ENCODE data around the gene MAGI3.
"Not testable (repeated sequence)": the region's sequence is repeated elsewhere in the genome, so short reads cannot be mapped to it uniquely, and the experiment has no call there.

The MAGI3 gene

DNA sequence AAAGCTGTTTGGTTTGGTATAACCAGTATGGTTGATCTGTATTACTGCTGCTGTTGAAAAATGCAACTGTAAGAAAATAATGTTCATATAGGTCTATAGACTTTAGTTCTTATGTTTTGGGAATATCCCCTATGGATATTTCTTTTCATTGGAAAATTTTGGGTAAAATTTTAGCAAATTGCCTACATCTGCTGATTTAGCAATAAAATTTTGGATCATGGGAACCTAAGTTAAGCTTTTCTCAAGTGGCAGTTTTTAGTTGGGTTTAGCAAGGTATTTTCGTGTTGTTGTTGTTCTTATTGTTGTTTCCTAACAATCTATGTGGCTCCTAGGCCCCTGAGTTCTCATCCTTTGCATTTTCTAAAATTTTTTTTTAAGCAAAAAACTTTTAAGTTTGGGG is 201.9 kb downstream of the MAGI3 start:
- no peak for DNase-seq

DNA sequence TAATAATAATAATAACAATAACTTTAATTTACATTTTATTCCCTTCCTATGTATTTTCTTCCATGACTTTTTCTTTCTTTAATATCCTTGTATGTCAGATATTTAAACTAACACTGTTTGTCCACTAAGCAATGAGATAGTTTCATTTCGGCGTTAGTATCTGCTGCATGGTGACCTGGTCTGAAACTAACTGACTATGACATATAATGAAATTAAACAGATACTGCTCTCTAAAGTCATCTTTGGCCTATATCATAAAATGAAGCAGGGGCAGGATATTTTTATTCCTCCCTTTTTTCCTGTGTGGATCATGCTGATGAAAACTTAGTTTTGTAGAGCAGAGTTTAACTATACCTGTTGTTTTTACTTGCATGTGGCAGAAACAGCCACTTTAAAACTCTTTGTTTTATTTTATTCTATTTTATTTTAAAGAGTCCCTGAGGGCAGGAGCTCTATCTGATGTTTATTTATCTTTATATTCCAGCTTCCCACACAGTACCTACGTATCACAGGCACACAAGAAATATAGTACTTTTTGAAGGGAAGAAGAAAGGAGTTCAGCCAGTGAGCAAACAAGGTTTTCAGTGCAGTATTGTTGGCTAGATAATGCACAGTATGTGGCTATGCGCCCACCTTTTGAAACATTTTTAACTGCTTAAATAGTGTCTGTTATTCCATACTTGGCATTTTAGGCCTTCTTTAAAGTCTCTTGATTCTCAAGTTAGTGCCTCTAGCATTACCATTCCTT is 203.4 kb downstream of the MAGI3 start:
- DNase-seq, result no peak

DNA sequence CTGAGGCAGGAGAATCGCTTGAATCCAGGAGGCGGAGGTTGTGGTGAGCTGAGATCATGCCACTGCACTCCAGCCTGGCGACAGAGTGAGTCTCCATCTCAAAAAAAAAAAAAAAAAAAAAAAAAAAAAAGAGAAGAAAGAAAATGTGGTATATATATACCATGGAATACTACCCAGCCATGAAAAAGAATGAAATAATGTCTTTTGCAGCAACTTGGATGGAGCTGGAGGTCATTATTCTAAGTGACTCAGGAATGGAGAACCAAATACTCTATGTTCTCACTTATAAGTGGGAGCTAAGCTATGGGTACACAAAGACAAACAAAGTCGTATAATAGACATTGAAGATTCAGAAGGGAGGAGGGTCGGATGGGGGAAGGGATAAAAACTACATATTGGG is 214.2 kb downstream of the MAGI3 start:
- DNase-seq, result not testable (repeated sequence)

DNA sequence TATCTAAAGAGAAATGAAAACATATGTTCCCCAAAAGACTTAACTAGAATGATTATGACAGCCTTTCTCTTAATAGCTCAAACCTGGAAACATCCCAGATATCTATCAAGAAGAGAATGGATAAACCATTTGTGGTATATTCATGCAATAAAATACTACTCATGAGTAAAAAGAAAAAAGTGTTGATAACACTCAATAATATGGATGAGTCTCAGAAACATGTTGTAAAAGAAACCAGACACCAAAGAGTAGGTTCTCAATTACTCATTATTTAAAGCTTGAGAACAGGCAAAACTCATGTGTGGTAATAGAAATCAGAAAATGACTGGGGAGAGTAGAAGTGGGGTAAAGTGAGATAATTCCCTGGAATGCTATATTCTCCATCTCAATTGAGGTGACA is 214.8 kb downstream of the MAGI3 start:
- no peak for DNase-seq

GRCh38 chr1:113608399-113608798 is 218.1 kb downstream of the MAGI3 start:
- DNase-seq, result no peak

DNA sequence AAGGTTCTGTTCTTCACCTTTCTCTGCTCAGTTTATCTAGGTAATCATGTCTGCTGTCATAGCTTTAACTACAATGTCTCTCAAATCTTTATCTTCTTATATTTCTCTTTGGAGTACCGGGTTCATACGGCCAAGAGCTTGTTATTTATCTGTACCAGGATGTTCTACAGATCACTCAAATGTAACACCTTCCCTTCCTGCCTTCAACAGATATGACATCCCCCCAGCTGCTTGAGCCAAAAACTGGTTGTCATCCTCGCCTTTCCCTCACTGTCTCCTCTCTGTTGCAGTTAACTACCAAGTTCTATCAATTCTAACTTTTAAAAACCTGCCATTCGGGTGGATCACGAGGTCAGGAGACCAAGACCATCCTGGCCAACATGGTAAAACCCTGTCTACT is 220.1 kb downstream of the MAGI3 start:
- DNase-seq, result no peak

GRCh38 chr1:113615425-113615824 is 225.1 kb downstream of the MAGI3 start:
- DNase-seq, result no peak

DNA sequence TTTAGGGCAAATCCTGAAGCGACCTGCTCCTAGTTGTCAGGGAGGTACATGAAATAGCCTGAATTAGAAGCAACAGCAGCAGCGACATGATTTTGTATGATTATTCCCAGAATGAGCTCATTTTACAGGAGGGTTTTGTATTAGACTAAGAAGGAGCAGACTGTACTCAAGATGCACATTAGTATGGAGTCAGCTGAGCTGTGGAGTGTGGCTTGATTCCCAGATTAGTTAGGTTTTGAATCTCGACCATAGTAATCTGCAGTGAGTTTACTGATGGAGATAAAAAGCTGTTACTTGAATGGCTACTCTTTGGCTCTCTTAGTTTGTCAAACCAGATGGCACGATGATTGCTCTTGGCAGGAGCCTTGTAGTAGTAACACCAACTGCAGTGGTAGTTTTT is 225.8 kb downstream of the MAGI3 start:
- DNase-seq, result no peak

GRCh38 chr1:113617438-113618141 is 227.3 kb downstream of the MAGI3 start:
- no peak for DNase-seq

- no peak for DNase-seq
Measured at GRCh38 chr1:113628997-113629396, 238.7 kb downstream of the MAGI3 start.

DNA sequence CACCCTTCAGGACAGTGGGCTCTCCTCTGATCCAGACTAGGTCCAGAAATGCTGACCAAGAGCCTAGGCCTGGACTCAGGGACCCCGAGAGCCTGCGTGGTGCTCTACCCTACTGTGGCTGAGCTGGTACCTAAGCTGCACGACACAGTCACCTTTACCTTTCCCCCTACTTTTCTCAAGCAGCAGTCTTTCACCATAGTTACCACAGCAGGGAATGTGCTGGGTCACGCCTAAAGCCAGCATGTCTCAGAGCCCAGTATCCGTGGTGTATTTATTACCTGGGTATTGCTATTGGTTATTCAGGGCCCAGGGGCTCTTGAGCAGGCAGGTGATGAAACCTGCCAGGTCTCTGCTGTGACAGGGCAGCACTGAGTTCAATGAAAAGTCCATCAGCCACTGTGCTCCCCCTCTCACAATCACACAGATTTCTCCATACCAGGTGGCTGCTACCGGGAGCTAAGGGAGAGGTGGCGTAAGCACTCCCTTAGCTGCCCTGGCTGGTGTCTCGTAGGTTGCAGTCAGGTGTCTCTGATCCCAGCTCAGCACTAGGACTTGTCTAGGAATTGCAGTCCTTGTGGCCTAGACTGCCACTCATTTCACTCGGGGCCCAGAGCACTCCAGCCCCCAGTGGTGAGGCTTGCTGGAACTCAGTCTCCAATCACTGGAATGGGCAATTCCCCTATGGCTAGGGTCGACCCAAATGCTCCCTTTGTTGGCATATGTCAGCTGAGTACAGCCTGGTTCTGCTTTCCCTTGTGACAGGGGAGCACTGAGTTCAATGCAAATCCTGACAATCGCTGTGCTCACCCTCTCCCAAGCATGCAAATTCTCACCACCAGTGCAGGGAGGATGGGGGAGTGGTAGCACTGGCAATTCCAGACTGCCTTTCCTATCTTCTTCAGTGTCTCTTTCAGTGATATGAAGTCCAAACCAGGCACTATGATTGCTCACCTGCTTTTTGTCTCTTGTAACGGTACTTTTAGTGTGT is 240.3 kb downstream of the MAGI3 start:
- DNase-seq, result no peak

DNA sequence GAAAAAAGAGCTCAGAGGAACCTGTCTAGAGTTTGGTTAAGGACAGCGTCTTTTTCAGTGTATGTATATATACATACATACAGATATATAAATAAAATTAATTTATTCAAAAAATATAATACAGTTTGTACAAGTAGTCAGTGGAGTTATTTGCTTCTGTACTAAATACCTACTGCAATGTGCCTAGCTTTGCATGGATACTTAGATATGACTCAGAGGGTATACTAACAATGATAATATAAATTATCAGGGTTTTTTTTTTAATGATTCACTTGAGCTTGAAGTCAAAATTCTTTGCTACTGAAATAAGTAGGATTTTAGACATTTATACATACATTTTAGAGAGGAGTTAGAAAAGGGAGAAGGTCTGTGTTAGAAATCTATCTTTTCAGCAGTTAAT is 251.1 kb downstream of the MAGI3 start:
- DNase-seq, result no peak

DNA sequence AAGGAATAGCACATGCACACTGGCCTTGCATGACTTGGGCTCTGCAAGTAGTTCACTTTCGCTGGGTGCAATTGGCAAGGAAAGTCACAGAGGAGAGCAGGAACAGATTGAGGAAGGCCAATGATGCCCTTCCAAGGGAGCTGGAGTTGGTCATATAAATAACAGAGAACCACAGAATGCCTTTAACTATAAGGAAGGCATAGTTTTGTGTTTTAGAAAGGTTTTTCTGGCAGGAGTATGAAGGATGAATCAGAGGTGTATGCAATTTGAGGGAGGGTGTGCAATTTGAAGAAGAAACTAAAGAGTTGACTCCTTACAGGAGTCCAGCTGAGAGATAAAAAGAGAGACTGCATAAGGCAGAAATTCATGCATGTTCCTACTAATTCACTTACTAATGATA is 256.8 kb downstream of the MAGI3 start:
- no peak for DNase-seq

GRCh38 chr1:113648478-113648877 is 258.2 kb downstream of the MAGI3 start:
- DNase-seq, result no peak

GRCh38 chr1:113652771-113653170 is 262.5 kb downstream of the MAGI3 start:
- no peak for DNase-seq

GRCh38 chr1:113653741-113654140 is 263.4 kb downstream of the MAGI3 start:
- no peak for DNase-seq

- DNase-seq, result no peak
Measured at GRCh38 chr1:113654883-113655282, 264.6 kb downstream of the MAGI3 start.

GRCh38 chr1:113657126-113657525 is 266.8 kb downstream of the MAGI3 start:
- no peak for DNase-seq

- DNase-seq, result no peak
Measured at GRCh38 chr1:113657556-113658063, 267.3 kb downstream of the MAGI3 start.

- DNase-seq, result no peak
Measured at GRCh38 chr1:113659035-113659434, 268.7 kb downstream of the MAGI3 start.

GRCh38 chr1:113659556-113659955 is 269.2 kb downstream of the MAGI3 start:
- no peak for DNase-seq

DNA sequence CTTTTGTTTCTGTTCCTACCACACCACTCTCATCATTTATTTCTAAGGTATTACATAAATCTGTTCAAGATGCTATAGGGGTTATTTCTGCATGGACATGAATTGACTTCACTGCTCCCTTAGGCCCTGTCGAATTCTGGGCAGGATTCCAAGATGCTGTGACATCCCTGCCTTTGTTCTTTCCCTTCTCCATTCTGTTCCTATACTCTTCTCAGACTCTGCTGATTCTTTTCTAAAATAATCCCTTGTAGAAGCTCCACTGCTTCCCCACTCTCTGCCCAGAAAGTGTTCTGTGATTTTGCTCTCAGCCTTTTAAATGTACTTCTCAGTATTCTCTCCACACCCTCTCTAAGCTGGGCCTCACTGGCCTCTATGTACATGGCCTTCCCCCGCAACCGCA is 269.8 kb downstream of the MAGI3 start:
- no peak for DNase-seq

- no peak for DNase-seq
Measured at GRCh38 chr1:113662101-113662500, 271.8 kb downstream of the MAGI3 start.
